Neural crest cell (in vitro differentiated cells): ENCODE data around the gene ACSM2B. TPM values are rescaled to one million over a fixed set of nuclear protein-coding genes. Genes with fewer than 3 reads are reported as not detected.
"Not testable (repeated sequence)": the region's sequence is repeated elsewhere in the genome, so short reads cannot be mapped to it uniquely, and the experiment has no call there.

Experiments
- DNase-seq: peaks from one replicate; pipeline ENCODE4 v3.0.0; 2021; ENCODE audit warnings: low read depth, mixed read lengths, low spot score
- H3K27ac Mint-ChIP-seq: one replicate; pipeline ENCODE4 v1.8.0; 2021; ENCODE audit warnings: mild to moderate bottlenecking, mixed read lengths; ENCODE audit not compliant: unreplicated experiment
- H3K27me3 Mint-ChIP-seq: 2 replicates; pipeline ENCODE4 v1.8.0; 2021; ENCODE audit warnings: low read depth, mild to moderate bottlenecking, mixed read lengths
- H3K36me3 Mint-ChIP-seq: 2 replicates; pipeline ENCODE4 v1.8.0; 2021; ENCODE audit warnings: low read depth, mild to moderate bottlenecking, mixed read lengths
- H3K4me1 Mint-ChIP-seq: 2 replicates; pipeline ENCODE4 v1.8.0; 2021; ENCODE audit warnings: mixed read lengths
- H3K4me3 Mint-ChIP-seq: one replicate; pipeline ENCODE4 v1.8.0; 2021; ENCODE audit warnings: mild to moderate bottlenecking, mixed read lengths
- H3K9me3 Mint-ChIP-seq: 2 replicates; pipeline ENCODE4 v1.8.0; 2021; ENCODE audit warnings: mixed read lengths
- total RNA-seq: library from RNA; stranded (reverse); gene quantifications from 2 replicates; pipeline ENCODE4 v1.2.1, GENCODE V29; 2021
- TF ChIP-seq, protein P1 (sequence below): fragments of 200-600 bp; sonication (generic); conservative IDR thresholded peaks from 2 replicates; pipeline ENCODE4 v1.5.0; 2021; ENCODE audit warnings: antibody characterized with exemption, mild to moderate bottlenecking

ACSM2B gene
- total RNA-seq, 1 donor from 2014 or later: not detected

DNA sequence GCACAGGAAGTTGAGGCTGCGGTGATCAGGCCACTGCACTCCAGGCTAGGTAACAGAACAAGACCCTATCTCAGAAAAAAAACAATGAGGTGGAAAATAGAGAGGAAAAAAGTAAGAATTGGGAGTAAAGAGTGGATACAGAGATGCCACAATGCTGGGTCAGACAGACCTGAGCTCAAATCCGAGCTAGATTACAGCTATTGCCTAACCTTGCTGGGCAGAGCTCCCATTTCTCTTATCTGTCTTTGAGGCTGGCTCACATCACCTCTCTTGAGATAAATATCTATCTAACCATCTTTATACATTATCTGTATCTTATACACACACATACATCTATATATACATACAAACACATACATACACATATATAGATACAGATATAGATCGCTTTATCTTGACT, 59.0 kb downstream of the ACSM2B start:
- Mint-ChIP-seq H3K4me3 (no peak overlapping the region), H3K36me3 (no peaks in the 10 kb centered on the region), H3K27ac (no peak overlapping the region), H3K27me3 (peaks cover 79% of the 10 kb centered on the region), H3K9me3 (no peaks in the 10 kb centered on the region), H3K4me1 (no peaks in the 10 kb centered on the region)
- DNase-seq: no peak
- TF ChIP-seq, protein P1, sequence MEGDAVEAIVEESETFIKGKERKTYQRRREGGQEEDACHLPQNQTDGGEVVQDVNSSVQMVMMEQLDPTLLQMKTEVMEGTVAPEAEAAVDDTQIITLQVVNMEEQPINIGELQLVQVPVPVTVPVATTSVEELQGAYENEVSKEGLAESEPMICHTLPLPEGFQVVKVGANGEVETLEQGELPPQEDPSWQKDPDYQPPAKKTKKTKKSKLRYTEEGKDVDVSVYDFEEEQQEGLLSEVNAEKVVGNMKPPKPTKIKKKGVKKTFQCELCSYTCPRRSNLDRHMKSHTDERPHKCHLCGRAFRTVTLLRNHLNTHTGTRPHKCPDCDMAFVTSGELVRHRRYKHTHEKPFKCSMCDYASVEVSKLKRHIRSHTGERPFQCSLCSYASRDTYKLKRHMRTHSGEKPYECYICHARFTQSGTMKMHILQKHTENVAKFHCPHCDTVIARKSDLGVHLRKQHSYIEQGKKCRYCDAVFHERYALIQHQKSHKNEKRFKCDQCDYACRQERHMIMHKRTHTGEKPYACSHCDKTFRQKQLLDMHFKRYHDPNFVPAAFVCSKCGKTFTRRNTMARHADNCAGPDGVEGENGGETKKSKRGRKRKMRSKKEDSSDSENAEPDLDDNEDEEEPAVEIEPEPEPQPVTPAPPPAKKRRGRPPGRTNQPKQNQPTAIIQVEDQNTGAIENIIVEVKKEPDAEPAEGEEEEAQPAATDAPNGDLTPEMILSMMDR: no peak

DNA sequence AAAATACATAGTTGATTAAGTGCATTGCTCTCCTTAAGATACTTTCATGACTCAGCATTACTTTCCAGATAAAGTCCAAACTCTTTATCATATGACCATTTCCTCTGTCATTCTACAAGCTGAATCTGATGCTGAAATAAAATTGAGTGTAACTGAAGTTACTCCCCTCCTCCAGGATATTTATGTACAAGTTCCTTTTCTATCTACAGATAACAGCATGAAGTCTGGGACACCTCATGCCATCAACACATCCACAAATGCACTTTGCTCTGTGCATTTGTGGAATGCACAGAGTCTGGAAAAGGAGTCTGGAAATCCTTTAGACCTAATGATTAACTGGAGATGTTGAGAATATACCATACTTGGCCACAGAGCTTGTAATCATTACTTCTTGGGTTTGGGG, 60.5 kb downstream of the ACSM2B start:
- Mint-ChIP-seq H3K4me1 (no peaks in the 10 kb centered on the region), H3K27me3 (peaks cover 78% of the 10 kb centered on the region), H3K4me3 (no peak overlapping the region), H3K36me3 (no peaks in the 10 kb centered on the region), H3K27ac (no peak overlapping the region), H3K9me3 (no peaks in the 10 kb centered on the region)
- TF ChIP-seq, protein P1: no peak
- DNase-seq: no peak

- H3K9me3 Mint-ChIP-seq: peaks cover 14% of the 10 kb centered on the region
- no peaks in the 10 kb centered on the region for H3K36me3 Mint-ChIP-seq
- no peaks in the 10 kb centered on the region for H3K4me1 Mint-ChIP-seq
These were observed 65.8 kb downstream of the ACSM2B start for GRCh38 chr16:20510323-20510722.

DNA sequence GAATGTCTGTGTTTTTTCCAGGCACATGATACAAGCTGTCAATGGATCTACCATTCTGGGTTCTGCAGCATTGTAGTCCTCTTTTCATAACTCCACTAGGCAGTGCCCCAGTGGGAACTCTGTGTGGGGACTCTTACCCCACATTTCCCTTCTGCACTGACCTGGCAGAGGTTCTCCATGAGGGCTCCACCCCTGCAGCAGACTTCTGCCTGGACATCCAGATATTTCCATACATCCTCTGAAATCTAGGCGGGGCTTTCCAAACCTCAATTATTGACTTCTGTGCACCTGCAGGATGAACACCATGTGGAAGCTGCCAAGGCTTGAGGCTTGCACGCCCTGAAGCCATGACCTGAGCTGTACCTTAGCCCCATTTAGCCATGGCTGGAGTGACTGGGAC, 68.9 kb downstream of the ACSM2B start:
- Mint-ChIP-seq H3K36me3 (no peaks in the 10 kb centered on the region), H3K9me3 (peaks cover 14% of the 10 kb centered on the region), H3K4me3 (no peak overlapping the region), H3K4me1 (no peaks in the 10 kb centered on the region), H3K27ac (no peak overlapping the region), H3K27me3 (peaks cover 24% of the 10 kb centered on the region)
- no peak for DNase-seq
- TF ChIP-seq, protein P1: no peak

More at GRCh38 chr16:20510323-20510722, 65.8 kb downstream of the ACSM2B start:
- no peak for DNase-seq
- Mint-ChIP-seq H3K4me3 (no peak overlapping the region), H3K27me3 (peaks cover 55% of the 10 kb centered on the region), H3K27ac (no peak overlapping the region)
- TF ChIP-seq, protein P1: no peak

DNA sequence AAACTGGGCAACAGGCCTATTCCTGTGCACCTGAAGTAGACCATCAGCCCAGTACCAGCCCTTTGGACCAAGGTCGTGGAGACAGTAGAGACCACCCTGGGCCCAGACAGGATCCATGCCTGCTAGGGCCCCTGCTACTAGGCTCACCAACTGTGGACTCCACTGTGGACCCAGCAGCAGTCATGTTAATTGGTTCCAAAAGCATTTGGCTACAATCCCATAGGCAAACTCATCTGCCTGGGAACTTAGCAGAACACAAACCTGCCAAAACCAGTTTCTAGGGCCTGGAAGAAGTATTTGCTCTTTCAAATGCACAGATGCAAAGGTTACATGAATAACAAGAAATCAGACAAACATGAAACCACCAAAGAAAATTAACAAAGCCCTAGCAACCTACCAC, 71.7 kb downstream of the ACSM2B start:
- Mint-ChIP-seq H3K9me3 (peaks cover 16% of the 10 kb centered on the region), H3K4me3 (no peak overlapping the region)
- TF ChIP-seq, protein P1: no peak

GRCh38 chr16:20491448-20491847, 84.7 kb downstream of the ACSM2B start:
- not testable (repeated sequence) for H3K9me3 Mint-ChIP-seq, DNase-seq, H3K27ac Mint-ChIP-seq, H3K36me3 Mint-ChIP-seq, H3K4me3 Mint-ChIP-seq, H3K4me1 Mint-ChIP-seq
- peaks cover 17% of the 10 kb centered on the region for H3K27me3 Mint-ChIP-seq

More for the DNA sequence above, 71.7 kb downstream of the ACSM2B start:
- DNase-seq: no peak
- no peaks in the 10 kb centered on the region for H3K36me3 Mint-ChIP-seq
- peaks cover 7% of the 10 kb centered on the region for H3K27me3 Mint-ChIP-seq
- no peak overlapping the region for H3K27ac Mint-ChIP-seq
- H3K4me1 Mint-ChIP-seq: no peaks in the 10 kb centered on the region

- H3K36me3 Mint-ChIP-seq: not testable (repeated sequence)
These were observed 85.2 kb downstream of the ACSM2B start for GRCh38 chr16:20490994-20491393.

More at GRCh38 chr16:20490994-20491393, 85.2 kb downstream of the ACSM2B start:
- H3K4me1 Mint-ChIP-seq, H3K9me3 Mint-ChIP-seq, DNase-seq, H3K4me3 Mint-ChIP-seq, H3K27ac Mint-ChIP-seq: not testable (repeated sequence)
- peaks cover 22% of the 10 kb centered on the region for H3K27me3 Mint-ChIP-seq
